Measurements from ENCODE around the gene MN1. TPM values are rescaled to one million over a fixed set of nuclear protein-coding genes. Genes with fewer than 3 reads are reported as not detected.

The MN1 gene
- total RNA-seq, 2 donors from 2014 or later = 0.40 to 0.42 TPM

DNA sequence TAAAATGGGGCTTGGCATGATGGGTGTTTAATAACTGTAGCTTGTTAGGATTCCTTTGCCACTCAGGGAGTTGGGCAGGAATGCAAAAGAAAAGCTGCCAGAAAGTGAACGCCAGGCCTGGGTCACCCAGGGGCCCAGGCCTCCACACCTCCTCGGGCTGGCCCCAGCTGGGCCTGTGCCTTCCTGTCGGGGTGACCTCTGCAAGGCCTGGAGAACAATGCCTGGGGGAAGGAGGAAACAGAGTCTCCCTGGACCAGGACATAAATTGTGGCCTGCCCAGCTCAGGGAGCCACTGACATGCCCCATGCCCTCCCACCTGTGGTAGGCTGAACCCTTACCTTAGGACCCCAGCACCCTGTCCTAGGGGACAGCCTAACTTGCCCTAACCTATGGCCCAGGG, 21.9 kb downstream of the MN1 start:
- DNase-seq (no peak), ATAC-seq (no peak)
- H3K27ac Mint-ChIP-seq = no peak overlapping the region
- H3K27me3 Mint-ChIP-seq = peaks cover 47% of the 10 kb centered on the region
- H3K9me3 ChIP-seq (ENCODE audit: control insufficient read depth, low read length, poor library complexity, severe bottlenecking) = no peaks in the 10 kb centered on the region
- peaks cover 2% of the 10 kb centered on the region for H3K4me1 Mint-ChIP-seq
- no peak overlapping the region for H3K4me3 Mint-ChIP-seq
- no peaks in the 10 kb centered on the region for H3K36me3 Mint-ChIP-seq (ENCODE audit: low read depth)

DNA sequence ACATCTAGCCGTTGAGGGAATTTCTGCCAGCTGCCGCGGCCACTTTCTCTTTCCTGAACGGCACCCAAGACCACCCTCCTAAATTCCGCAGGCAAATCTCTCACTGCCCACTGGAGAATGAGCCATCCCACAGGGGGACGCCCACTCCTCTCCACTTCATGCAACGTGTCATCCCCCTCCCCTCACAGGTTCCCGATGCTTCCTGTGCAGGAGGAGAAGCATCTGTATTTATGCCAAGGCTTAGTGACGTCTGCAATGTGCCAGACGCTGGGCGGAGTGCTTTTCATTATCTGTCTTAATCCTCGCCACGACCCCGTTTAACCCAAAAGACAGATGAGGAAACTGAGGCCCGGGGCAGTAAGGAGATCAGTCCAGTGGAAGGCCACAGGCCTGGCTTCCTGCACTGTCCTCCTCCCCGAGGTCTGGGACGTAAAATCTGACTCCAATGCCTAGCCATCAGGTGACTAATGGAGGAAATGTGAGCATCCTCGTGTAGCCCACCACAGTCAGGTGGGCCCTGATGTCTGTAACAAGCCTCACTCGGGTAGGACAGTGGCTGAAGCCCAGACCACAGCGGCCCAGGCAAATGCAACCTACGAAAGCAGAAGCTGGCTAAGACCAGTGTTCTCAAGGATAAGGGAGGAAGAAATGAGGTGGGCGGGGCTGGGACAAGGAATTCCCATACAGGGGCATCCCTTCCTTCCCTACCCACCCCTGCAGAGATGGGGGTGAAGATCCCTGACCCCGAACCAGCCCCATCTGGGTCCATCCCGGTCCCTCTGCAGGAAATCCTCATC, 23.1 kb downstream of the MN1 start:
- ATAC-seq (no peak), DNase-seq (no peak)
- no peak overlapping the region for H3K4me3 Mint-ChIP-seq
- H3K27ac Mint-ChIP-seq = no peak overlapping the region
- no peaks in the 10 kb centered on the region for H3K9me3 ChIP-seq (ENCODE audit: control insufficient read depth, low read length, poor library complexity, severe bottlenecking)
- H3K27me3 Mint-ChIP-seq = peaks cover 48% of the 10 kb centered on the region
- no peaks in the 10 kb centered on the region for H3K36me3 Mint-ChIP-seq (ENCODE audit: low read depth)
- peaks cover 2% of the 10 kb centered on the region for H3K4me1 Mint-ChIP-seq

DNA sequence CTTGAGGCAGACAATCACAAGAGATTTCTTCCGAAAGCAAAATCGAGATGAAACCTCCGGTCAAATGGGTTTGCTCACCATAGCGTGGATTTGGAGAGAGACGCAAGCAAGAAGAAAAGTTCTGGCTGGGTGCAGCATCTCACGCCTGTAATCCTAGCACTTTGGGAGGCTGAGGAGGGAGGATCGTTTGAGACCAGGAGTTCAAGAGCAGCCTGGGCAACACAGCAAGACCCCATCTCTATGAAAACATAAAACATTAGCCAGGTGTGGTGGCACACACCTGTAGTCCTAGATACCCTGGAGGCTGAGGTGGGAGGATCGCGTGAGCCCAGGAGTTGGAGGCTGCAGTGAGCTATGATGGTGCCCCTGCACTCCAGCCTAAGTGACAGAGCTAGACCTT, 24.4 kb downstream of the MN1 start:
- no peak for ATAC-seq
- H3K9me3 ChIP-seq (ENCODE audit: control insufficient read depth, low read length, poor library complexity, severe bottlenecking) = no peaks in the 10 kb centered on the region
- H3K36me3 Mint-ChIP-seq (ENCODE audit: low read depth) = no peaks in the 10 kb centered on the region
- no peak overlapping the region for H3K4me3 Mint-ChIP-seq
- peaks cover 2% of the 10 kb centered on the region for H3K4me1 Mint-ChIP-seq
- no peak for DNase-seq
- H3K27me3 Mint-ChIP-seq = peaks cover 48% of the 10 kb centered on the region
- no peak overlapping the region for H3K27ac Mint-ChIP-seq

DNA sequence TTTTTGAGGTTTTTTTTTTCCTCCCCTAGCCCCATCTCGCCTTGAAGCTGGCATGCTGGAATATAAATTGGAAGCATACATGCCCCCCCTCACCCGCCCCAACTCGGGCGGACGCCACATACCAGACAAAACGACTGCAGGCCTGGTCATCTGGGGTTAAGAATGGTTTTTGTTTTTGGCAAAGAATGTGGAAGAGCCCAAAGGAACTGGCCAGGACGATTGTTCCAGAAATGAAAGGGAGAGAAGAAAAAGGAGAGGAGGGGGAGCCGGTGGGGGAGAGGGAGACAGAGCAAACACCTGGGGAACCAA, 25.0 kb downstream of the MN1 start:
- Mint-ChIP-seq H3K27me3 (peaks cover 48% of the 10 kb centered on the region), H3K4me3 (no peak overlapping the region)
- DNase-seq = no peak

DNA sequence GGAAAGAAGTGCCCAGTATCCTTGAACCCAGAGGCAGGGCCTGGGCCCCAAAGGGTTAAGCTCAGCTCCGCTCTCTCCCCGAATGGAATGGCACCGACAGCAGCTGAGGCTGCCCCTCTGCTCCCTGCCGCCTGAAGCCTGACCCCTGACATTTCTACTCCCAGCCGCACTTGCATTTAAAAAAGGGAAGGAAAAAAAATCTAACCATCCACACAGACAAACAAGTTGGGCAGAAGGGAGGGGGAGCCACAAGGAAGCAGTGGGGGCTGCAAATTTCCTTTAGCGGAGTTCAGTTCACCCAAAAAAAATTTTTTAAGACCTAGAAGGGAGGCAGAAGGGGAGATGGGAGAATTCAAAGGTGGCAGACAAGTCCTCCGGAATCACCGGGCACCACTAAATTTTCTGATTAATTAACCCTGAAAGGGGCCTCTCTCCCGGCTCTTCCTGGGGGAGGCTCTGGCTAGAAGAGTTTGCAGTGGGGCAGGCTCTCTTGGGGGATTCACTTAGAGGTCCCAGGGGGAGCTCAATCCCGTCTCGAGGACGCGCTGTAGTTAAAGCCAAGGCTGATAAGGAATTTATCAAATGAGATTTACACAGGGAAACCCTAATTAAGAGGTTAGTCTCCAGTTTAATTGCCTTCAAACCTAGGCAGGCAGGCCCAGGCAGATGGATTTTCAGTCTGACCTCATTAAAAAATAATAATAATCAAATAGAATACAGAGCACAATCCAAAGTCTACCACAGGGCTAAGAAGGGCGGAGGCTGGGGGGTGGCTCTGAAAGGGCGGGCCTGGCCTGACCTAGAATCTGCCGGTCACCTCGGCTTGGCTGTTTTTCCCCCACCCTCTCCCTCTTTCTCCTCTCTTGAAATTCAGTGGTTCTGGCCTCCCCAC, 25.6 kb downstream of the MN1 start:
- Mint-ChIP-seq H3K27me3 (peaks cover 43% of the 10 kb centered on the region), H3K27ac (no peak overlapping the region)

More for the DNA sequence above, 25.0 kb downstream of the MN1 start:
- no peaks in the 10 kb centered on the region for H3K36me3 Mint-ChIP-seq (ENCODE audit: low read depth)
- no peak overlapping the region for H3K27ac Mint-ChIP-seq
- no peaks in the 10 kb centered on the region for H3K9me3 ChIP-seq (ENCODE audit: control insufficient read depth, low read length, poor library complexity, severe bottlenecking)
- ATAC-seq = no peak
- H3K4me1 Mint-ChIP-seq = peaks cover 2% of the 10 kb centered on the region

DNA sequence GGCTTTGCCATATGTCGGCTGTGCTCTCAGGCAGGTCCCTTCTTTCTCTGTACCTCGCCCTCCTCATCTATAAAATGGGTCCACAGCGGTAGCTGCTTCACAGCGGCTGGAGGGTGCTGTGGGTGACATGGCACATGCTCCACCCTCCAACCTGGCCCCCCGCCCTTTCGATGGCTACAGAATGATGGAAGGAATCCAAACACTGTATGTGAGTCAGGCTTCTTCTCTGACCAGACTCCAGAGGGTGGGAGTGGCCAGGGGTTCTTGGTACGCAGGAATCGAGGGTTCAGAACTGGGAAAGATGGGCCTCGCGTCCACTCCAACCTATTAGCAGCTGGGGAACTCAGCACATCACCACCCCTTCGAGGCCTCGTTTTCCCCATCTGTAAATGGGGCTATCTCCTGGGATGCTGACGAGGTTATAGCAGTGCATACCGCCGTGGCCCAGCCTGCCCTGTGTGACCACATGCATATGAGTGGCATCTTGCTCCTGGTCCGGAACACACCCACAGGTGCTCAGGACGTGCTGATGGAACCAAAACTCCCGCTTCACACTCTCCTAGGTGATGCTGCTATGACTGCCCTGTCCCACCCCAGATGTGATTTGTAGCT, 26.4 kb downstream of the MN1 start:
- Mint-ChIP-seq H3K27me3 (peaks cover 35% of the 10 kb centered on the region), H3K4me1 (peaks cover 2% of the 10 kb centered on the region), H3K27ac (no peak overlapping the region), H3K36me3 (ENCODE audit: low read depth) (no peaks in the 10 kb centered on the region), H3K4me3 (no peak overlapping the region)
- DNase-seq (no peak), ATAC-seq (no peak)
- H3K9me3 ChIP-seq (ENCODE audit: control insufficient read depth, low read length, poor library complexity, severe bottlenecking) = no peaks in the 10 kb centered on the region

More for the DNA sequence above, 25.6 kb downstream of the MN1 start:
- Mint-ChIP-seq H3K36me3 (ENCODE audit: low read depth) (no peaks in the 10 kb centered on the region), H3K4me3 (no peak overlapping the region), H3K4me1 (peaks cover 2% of the 10 kb centered on the region)
- H3K9me3 ChIP-seq (ENCODE audit: control insufficient read depth, low read length, poor library complexity, severe bottlenecking) = no peaks in the 10 kb centered on the region
- ATAC-seq = no peak
- no peak for DNase-seq

DNA sequence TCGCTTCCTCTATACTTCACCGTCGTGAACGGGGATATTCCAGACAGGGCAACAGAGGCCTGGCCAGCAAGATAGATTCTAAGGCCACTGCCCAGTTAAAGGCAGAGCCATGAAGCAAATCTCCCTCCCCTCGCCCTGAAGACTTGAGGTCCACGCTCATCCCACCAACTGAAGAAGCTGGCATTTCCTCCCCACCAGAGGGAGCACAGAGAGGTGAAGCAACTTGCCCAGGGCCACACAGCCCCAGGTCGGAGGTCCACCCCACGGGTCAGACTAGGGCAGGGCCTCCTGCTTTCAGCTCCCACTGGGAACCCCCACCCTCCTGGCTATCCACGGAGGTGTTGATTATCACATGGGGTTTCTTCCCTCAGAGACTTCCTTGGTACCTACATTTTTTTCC, 27.4 kb downstream of the MN1 start:
- DNase-seq (no peak), ATAC-seq (no peak)
- H3K27ac Mint-ChIP-seq = no peak overlapping the region
- peaks cover 33% of the 10 kb centered on the region for H3K27me3 Mint-ChIP-seq
- peaks cover 2% of the 10 kb centered on the region for H3K4me1 Mint-ChIP-seq
- no peak overlapping the region for H3K4me3 Mint-ChIP-seq
- no peaks in the 10 kb centered on the region for H3K36me3 Mint-ChIP-seq (ENCODE audit: low read depth)
- H3K9me3 ChIP-seq (ENCODE audit: control insufficient read depth, low read length, poor library complexity, severe bottlenecking) = no peaks in the 10 kb centered on the region

DNA sequence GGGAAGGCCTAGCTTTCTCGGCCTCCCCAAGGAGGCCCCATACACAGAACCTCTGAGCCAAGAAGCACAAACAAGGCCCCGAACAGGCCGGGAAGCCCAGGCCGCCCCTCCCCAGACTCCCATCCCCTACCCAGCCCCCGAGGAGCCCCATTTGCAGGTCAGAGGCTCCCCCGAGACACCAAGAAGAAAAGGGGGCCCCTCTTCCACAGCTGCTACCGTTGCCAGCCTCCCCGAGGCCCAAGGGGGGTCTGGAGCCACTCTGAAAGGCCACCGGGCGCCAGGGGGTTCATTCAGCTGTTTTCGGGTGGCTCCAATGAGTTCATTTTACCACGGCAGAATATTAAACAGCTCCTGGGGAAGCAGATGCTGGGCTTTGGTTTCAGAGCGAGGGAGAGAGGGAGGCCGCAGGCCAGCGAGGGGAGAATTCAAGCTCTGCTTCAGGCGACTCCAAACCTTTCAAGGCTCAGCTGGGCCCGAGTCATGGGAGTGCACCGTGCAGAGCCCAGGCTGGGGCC, 28.5 kb downstream of the MN1 start:
- Mint-ChIP-seq H3K27me3 (peaks cover 28% of the 10 kb centered on the region), H3K4me1 (no peaks in the 10 kb centered on the region), H3K36me3 (ENCODE audit: low read depth) (no peaks in the 10 kb centered on the region), H3K4me3 (no peak overlapping the region), H3K27ac (no peak overlapping the region)
- ATAC-seq (no peak), DNase-seq (no peak)
- no peaks in the 10 kb centered on the region for H3K9me3 ChIP-seq (ENCODE audit: control insufficient read depth, low read length, poor library complexity, severe bottlenecking)

DNA sequence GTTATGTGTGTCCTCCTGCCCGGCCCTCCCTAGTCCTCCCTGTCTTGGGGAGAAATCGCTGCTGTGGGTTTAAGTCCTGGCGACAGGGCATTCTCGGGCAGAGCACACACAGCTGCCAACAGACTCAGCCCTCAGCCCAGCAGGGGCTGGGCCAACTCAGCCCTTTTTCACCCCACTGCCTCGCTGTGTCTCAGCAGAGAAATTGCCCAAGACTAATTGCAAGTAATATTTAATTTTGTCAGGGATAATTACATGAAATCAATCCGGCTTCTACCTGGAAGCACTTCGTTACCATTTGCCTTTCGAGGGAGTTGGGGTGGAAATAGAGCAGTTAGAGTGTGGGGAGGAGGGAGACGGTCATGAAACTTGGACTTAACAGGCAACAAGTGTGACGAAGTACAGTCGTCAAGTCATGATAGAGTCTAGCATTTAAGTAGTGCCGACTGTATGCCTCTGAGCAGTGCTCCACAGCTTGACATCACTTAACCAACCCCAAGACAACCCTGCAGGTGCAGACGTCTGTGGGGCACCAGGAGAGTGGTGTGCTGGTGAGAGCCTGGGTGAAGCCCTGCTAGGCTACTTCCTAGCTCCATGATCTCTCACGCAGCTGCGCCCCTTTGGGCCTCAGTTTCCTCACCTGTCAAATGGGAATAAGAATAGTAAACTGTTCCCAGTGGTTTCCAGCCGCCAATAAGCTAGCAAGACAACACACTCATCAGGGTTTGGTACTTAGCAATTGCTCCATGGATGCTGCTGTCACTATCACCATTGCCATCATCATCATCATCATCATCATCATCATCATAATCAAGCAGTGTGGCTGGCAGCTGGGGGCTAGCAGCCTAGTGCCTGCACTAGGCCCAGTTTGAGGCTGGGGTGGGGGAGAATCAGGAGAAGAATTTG, 29.2 kb downstream of the MN1 start:
- Mint-ChIP-seq H3K4me1 (no peaks in the 10 kb centered on the region), H3K4me3 (no peak overlapping the region), H3K36me3 (ENCODE audit: low read depth) (no peaks in the 10 kb centered on the region), H3K27ac (no peak overlapping the region), H3K27me3 (peaks cover 29% of the 10 kb centered on the region)
- no peaks in the 10 kb centered on the region for H3K9me3 ChIP-seq (ENCODE audit: control insufficient read depth, low read length, poor library complexity, severe bottlenecking)
- DNase-seq (no peak), ATAC-seq (no peak)

DNA sequence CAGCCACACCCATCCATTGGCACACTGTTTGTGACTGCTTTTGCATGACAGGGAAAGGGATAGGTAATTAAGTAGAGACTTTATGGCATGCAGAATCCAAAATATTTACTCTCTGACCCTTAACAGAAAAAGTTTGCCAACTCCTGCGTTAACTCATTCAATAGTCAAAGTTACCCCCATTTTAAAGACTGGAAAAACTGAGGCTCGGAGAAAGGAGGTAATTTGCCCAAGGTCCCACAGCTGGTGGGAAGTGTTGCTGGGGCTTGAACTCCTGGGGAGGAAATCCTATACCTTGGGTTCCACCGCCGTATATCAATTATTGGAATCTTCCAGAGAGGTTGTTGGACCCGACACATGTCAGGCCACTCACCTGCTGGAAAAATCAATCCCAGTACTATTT, 29.9 kb downstream of the MN1 start:
- DNase-seq = no peak
- H3K9me3 ChIP-seq (ENCODE audit: control insufficient read depth, low read length, poor library complexity, severe bottlenecking) = no peaks in the 10 kb centered on the region
- no peaks in the 10 kb centered on the region for H3K4me1 Mint-ChIP-seq
- peaks cover 28% of the 10 kb centered on the region for H3K27me3 Mint-ChIP-seq
- H3K4me3 Mint-ChIP-seq = no peak overlapping the region
- ATAC-seq = no peak
- no peaks in the 10 kb centered on the region for H3K36me3 Mint-ChIP-seq (ENCODE audit: low read depth)
- H3K27ac Mint-ChIP-seq = no peak overlapping the region

DNA sequence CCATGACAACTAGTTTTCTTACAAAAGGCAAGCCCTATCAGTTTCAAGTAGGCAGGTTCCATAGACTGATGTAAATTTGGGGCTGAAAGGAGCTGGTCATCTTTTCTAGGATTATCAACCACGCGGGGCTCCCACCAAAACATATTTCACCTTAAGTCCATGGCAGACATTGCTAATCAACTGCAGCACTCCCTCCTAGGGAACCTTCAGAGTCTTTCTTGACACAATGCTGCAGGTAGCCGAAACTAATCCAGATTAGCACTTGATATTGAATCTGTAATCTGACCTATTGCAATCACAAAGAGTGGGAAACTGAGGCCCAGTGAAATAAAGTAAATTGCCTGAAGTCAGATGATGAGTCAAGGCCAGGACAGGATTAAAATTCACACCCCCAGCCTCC, 32.5 kb downstream of the MN1 start:
- H3K36me3 Mint-ChIP-seq (ENCODE audit: low read depth) = no peaks in the 10 kb centered on the region
- no peak overlapping the region for H3K4me3 Mint-ChIP-seq
- no peaks in the 10 kb centered on the region for H3K4me1 Mint-ChIP-seq
- no peak overlapping the region for H3K27ac Mint-ChIP-seq
- ATAC-seq = no peak
- H3K27me3 Mint-ChIP-seq = peaks cover 19% of the 10 kb centered on the region
- H3K9me3 ChIP-seq (ENCODE audit: control insufficient read depth, low read length, poor library complexity, severe bottlenecking) = no peaks in the 10 kb centered on the region
- no peak for DNase-seq

DNA sequence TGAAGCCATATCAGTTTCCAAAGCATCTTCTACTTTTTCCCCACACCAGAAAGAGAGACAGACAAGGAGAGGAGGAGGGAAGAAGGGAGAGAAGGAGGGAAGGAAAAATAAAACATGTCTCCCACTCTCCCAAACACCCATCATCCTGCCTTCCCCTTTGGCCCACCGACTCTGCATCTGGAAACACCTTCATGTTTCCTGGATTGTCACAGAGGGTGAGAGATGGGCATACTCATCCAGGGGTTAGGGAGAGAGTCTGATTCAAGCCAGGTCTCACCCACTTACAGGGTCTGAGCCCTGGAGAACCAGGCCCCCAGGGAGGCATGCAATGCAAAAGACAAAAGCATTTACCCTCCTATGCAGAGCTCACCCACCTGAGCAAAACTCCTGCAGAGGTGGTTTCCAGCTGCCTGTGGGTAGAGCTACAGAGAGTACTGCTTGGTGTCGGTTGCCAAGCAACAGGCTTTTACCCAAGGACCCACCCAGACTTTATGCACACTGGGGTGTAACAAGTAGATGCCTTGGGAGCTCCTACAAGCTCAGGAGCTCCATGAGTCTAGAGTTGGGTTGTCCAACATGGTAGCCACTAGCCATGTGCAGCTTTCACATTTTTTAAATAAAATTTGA, 33.4 kb downstream of the MN1 start:
- no peaks in the 10 kb centered on the region for H3K9me3 ChIP-seq (ENCODE audit: control insufficient read depth, low read length, poor library complexity, severe bottlenecking)
- Mint-ChIP-seq H3K36me3 (ENCODE audit: low read depth) (no peaks in the 10 kb centered on the region), H3K27me3 (peaks cover 22% of the 10 kb centered on the region), H3K27ac (no peak overlapping the region), H3K4me3 (no peak overlapping the region), H3K4me1 (no peaks in the 10 kb centered on the region)
- DNase-seq (no peak), ATAC-seq (no peak)
